ENCODE measurements around the gene NCF1.
"Not testable (repeated sequence)": the region's sequence is repeated elsewhere in the genome, so short reads cannot be mapped to it uniquely, and the experiment has no call there.

DNA sequence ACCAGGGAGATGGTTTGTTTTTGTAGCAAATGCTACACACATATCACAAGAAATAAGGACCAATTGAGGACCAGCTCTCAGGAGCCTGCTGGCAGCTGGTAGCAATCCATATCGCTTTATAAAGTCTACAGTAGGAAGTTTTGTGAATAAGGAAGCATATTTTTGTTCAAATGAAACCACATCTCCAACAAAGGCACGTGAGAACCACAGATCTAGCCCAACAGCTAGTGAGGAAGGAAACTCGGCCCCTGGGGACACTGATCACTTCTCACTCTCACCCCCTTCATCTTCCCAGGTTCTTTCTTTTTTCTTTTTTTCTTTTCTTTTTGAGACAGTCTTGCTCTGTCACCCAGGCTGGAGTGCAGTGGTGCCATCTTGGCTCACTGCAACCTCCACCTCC is 42.1 kb downstream of the NCF1 start:
- TF ChIP-seq, protein P1, sequence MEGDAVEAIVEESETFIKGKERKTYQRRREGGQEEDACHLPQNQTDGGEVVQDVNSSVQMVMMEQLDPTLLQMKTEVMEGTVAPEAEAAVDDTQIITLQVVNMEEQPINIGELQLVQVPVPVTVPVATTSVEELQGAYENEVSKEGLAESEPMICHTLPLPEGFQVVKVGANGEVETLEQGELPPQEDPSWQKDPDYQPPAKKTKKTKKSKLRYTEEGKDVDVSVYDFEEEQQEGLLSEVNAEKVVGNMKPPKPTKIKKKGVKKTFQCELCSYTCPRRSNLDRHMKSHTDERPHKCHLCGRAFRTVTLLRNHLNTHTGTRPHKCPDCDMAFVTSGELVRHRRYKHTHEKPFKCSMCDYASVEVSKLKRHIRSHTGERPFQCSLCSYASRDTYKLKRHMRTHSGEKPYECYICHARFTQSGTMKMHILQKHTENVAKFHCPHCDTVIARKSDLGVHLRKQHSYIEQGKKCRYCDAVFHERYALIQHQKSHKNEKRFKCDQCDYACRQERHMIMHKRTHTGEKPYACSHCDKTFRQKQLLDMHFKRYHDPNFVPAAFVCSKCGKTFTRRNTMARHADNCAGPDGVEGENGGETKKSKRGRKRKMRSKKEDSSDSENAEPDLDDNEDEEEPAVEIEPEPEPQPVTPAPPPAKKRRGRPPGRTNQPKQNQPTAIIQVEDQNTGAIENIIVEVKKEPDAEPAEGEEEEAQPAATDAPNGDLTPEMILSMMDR (IDR thresholded peaks at IDR 0.05), result not testable (repeated sequence)
- TF ChIP-seq POLR2A (IDR thresholded peaks at IDR 0.05), result not testable (repeated sequence)

Measured in testis (tissue), 2 donors.